ENCODE measurements around the gene TPH1. TPM values are rescaled to one million over a fixed set of nuclear protein-coding genes. Genes with fewer than 3 reads are reported as not detected.

TPH1 gene
- total and polyA plus RNA-seq, 9 donors: 0.06 to 1.0 (median 0.31) TPM

GRCh38 chr11:18067372-18067771 lies 21.3 kb upstream of the TPH1 start:
- no peak for DNase-seq
- H3K27me3 ChIP-seq (ENCODE audit: control insufficient read depth, insufficient read depth, low read length): no peaks in the 10 kb centered on the region
- H3K4me1 ChIP-seq (ENCODE audit: control insufficient read depth, insufficient read depth, low read length): no peaks in the 10 kb centered on the region
- no peak overlapping the region for H3K27ac ChIP-seq (ENCODE audit: low read length)
- no peak overlapping the region for H3K4me3 ChIP-seq (ENCODE audit: low read length)
- WGBS (ENCODE audit: insufficient coverage): no CpG with 5 or more reads among the region's 2 CpGs
- no peaks in the 10 kb centered on the region for H3K9me3 ChIP-seq (replicated peaks; ENCODE audit: control insufficient read depth, low read depth, low read length)
- H3K36me3 ChIP-seq (ENCODE audit: control insufficient read depth, insufficient read depth, low read length): no peaks in the 10 kb centered on the region

GRCh38 chr11:18066626-18067025 lies 20.6 kb upstream of the TPH1 start:
- no peak overlapping the region for H3K4me3 ChIP-seq (ENCODE audit: low read length)
- WGBS (ENCODE audit: insufficient coverage): no CpG with 5 or more reads among the region's 2 CpGs
- no peaks in the 10 kb centered on the region for H3K4me1 ChIP-seq (ENCODE audit: control insufficient read depth, insufficient read depth, low read length)
- DNase-seq: no peak
- H3K27ac ChIP-seq (ENCODE audit: low read length): no peak overlapping the region
- no peaks in the 10 kb centered on the region for H3K36me3 ChIP-seq (ENCODE audit: control insufficient read depth, insufficient read depth, low read length)
- H3K27me3 ChIP-seq (ENCODE audit: control insufficient read depth, insufficient read depth, low read length): no peaks in the 10 kb centered on the region
- H3K9me3 ChIP-seq (replicated peaks; ENCODE audit: control insufficient read depth, low read depth, low read length): no peaks in the 10 kb centered on the region

GRCh38 chr11:18065572-18065971 lies 19.5 kb upstream of the TPH1 start:
- Histone ChIP-seq H3K27ac (ENCODE audit: low read length) (no peak overlapping the region), H3K4me3 (ENCODE audit: low read length) (no peak overlapping the region), H3K27me3 (ENCODE audit: control insufficient read depth, insufficient read depth, low read length) (no peaks in the 10 kb centered on the region), H3K9me3 (replicated peaks; ENCODE audit: control insufficient read depth, low read depth, low read length) (no peaks in the 10 kb centered on the region), H3K36me3 (ENCODE audit: control insufficient read depth, insufficient read depth, low read length) (no peaks in the 10 kb centered on the region), H3K4me1 (ENCODE audit: control insufficient read depth, insufficient read depth, low read length) (no peaks in the 10 kb centered on the region)
- 87% methylated on average over 7 of the region's 8 CpGs for WGBS (ENCODE audit: insufficient coverage)
- no peak for DNase-seq

- DNase-seq: no peak
- no peak overlapping the region for H3K4me3 ChIP-seq (ENCODE audit: low read length)
- 87% methylated on average over 4 of the region's 7 CpGs for WGBS (ENCODE audit: insufficient coverage)
- H3K9me3 ChIP-seq (replicated peaks; ENCODE audit: control insufficient read depth, low read depth, low read length): no peaks in the 10 kb centered on the region
- H3K4me1 ChIP-seq (ENCODE audit: control insufficient read depth, insufficient read depth, low read length): no peaks in the 10 kb centered on the region
- no peaks in the 10 kb centered on the region for H3K36me3 ChIP-seq (ENCODE audit: control insufficient read depth, insufficient read depth, low read length)
- no peaks in the 10 kb centered on the region for H3K27me3 ChIP-seq (ENCODE audit: control insufficient read depth, insufficient read depth, low read length)
- no peak overlapping the region for H3K27ac ChIP-seq (ENCODE audit: low read length)
Observed at GRCh38 chr11:18064450-18065054, 18.5 kb upstream of the TPH1 start.

- no peaks in the 10 kb centered on the region for H3K36me3 ChIP-seq (ENCODE audit: control insufficient read depth, insufficient read depth, low read length)
- WGBS (ENCODE audit: insufficient coverage): 100% methylated on average over 1 of the region's 4 CpGs
- H3K9me3 ChIP-seq (replicated peaks; ENCODE audit: control insufficient read depth, low read depth, low read length): no peaks in the 10 kb centered on the region
- no peak for DNase-seq
- H3K4me1 ChIP-seq (ENCODE audit: control insufficient read depth, insufficient read depth, low read length): no peaks in the 10 kb centered on the region
- H3K27ac ChIP-seq (ENCODE audit: low read length): no peak overlapping the region
- H3K27me3 ChIP-seq (ENCODE audit: control insufficient read depth, insufficient read depth, low read length): no peaks in the 10 kb centered on the region
- H3K4me3 ChIP-seq (ENCODE audit: low read length): no peak overlapping the region
Observed at GRCh38 chr11:18063862-18064434, 17.9 kb upstream of the TPH1 start.

- Histone ChIP-seq H3K4me1 (ENCODE audit: control insufficient read depth, insufficient read depth, low read length) (no peaks in the 10 kb centered on the region), H3K4me3 (ENCODE audit: low read length) (no peak overlapping the region), H3K36me3 (ENCODE audit: control insufficient read depth, insufficient read depth, low read length) (no peaks in the 10 kb centered on the region), H3K27me3 (ENCODE audit: control insufficient read depth, insufficient read depth, low read length) (no peaks in the 10 kb centered on the region), H3K9me3 (replicated peaks; ENCODE audit: control insufficient read depth, low read depth, low read length) (no peaks in the 10 kb centered on the region), H3K27ac (ENCODE audit: low read length) (no peak overlapping the region)
- WGBS (ENCODE audit: insufficient coverage): no CpG with 5 or more reads among the region's 5 CpGs
- no peak for DNase-seq
Observed at GRCh38 chr11:18063125-18063524, 17.1 kb upstream of the TPH1 start.

GRCh38 chr11:18061351-18061750 lies 15.3 kb upstream of the TPH1 start:
- WGBS (ENCODE audit: insufficient coverage): no CpG with 5 or more reads among the region's 2 CpGs
- Histone ChIP-seq H3K4me3 (ENCODE audit: low read length) (no peak overlapping the region), H3K27me3 (ENCODE audit: control insufficient read depth, insufficient read depth, low read length) (no peaks in the 10 kb centered on the region), H3K4me1 (ENCODE audit: control insufficient read depth, insufficient read depth, low read length) (no peaks in the 10 kb centered on the region), H3K36me3 (ENCODE audit: control insufficient read depth, insufficient read depth, low read length) (no peaks in the 10 kb centered on the region), H3K9me3 (replicated peaks; ENCODE audit: control insufficient read depth, low read depth, low read length) (no peaks in the 10 kb centered on the region), H3K27ac (ENCODE audit: low read length) (no peak overlapping the region)
- DNase-seq: no peak

GRCh38 chr11:18056561-18057181 lies 10.6 kb upstream of the TPH1 start:
- Histone ChIP-seq H3K9me3 (replicated peaks; ENCODE audit: control insufficient read depth, low read depth, low read length) (no peaks in the 10 kb centered on the region), H3K27ac (ENCODE audit: low read length) (no peak overlapping the region), H3K36me3 (ENCODE audit: control insufficient read depth, insufficient read depth, low read length) (no peaks in the 10 kb centered on the region), H3K4me3 (ENCODE audit: low read length) (no peak overlapping the region), H3K27me3 (ENCODE audit: control insufficient read depth, insufficient read depth, low read length) (no peaks in the 10 kb centered on the region), H3K4me1 (ENCODE audit: control insufficient read depth, insufficient read depth, low read length) (no peaks in the 10 kb centered on the region)
- no peak for DNase-seq
- no CpG with 5 or more reads among the region's 1 CpG for WGBS (ENCODE audit: insufficient coverage)

- no peaks in the 10 kb centered on the region for H3K9me3 ChIP-seq (replicated peaks; ENCODE audit: control insufficient read depth, low read depth, low read length)
- no peak for DNase-seq
- no peak overlapping the region for H3K4me3 ChIP-seq (ENCODE audit: low read length)
- H3K27me3 ChIP-seq (ENCODE audit: control insufficient read depth, insufficient read depth, low read length): no peaks in the 10 kb centered on the region
- H3K4me1 ChIP-seq (ENCODE audit: control insufficient read depth, insufficient read depth, low read length): no peaks in the 10 kb centered on the region
- no peaks in the 10 kb centered on the region for H3K36me3 ChIP-seq (ENCODE audit: control insufficient read depth, insufficient read depth, low read length)
- H3K27ac ChIP-seq (ENCODE audit: low read length): no peak overlapping the region
- WGBS (ENCODE audit: insufficient coverage): 81% methylated on average over 10 of the region's 10 CpGs
Observed at GRCh38 chr11:18054511-18055103, 8.5 kb upstream of the TPH1 start.

- Histone ChIP-seq H3K36me3 (ENCODE audit: control insufficient read depth, insufficient read depth, low read length) (no peaks in the 10 kb centered on the region), H3K27me3 (ENCODE audit: control insufficient read depth, insufficient read depth, low read length) (peaks cover 9% of the 10 kb centered on the region), H3K27ac (ENCODE audit: low read length) (no peak overlapping the region), H3K9me3 (replicated peaks; ENCODE audit: control insufficient read depth, low read depth, low read length) (no peaks in the 10 kb centered on the region), H3K4me1 (ENCODE audit: control insufficient read depth, insufficient read depth, low read length) (peaks cover 4% of the 10 kb centered on the region), H3K4me3 (ENCODE audit: low read length) (no peak overlapping the region)
- no peak for DNase-seq
- WGBS (ENCODE audit: insufficient coverage): no CpG with 5 or more reads among the region's 2 CpGs
Observed at GRCh38 chr11:18050848-18051247, 4.8 kb upstream of the TPH1 start.
